B cell (primary cell): Measurements from ENCODE around the gene PDZRN3.

Source experiments
- EZH2 ChIP-seq: IDR thresholded peaks from 2 replicates; pipeline ENCODE4 v1.6.1; 2012; ENCODE audit warnings: borderline replicate concordance, low read depth, mild to moderate bottlenecking, moderate library complexity, low read length; ENCODE audit not compliant: insufficient read depth, poor library complexity, severe bottlenecking
- TF ChIP-seq, protein P1 (sequence below): fragments of 200-600 bp; IDR thresholded peaks from one replicate; pipeline ENCODE4 v1.8.0; 2022; ENCODE audit warnings: antibody characterized with exemption, mild to moderate bottlenecking

DNA sequence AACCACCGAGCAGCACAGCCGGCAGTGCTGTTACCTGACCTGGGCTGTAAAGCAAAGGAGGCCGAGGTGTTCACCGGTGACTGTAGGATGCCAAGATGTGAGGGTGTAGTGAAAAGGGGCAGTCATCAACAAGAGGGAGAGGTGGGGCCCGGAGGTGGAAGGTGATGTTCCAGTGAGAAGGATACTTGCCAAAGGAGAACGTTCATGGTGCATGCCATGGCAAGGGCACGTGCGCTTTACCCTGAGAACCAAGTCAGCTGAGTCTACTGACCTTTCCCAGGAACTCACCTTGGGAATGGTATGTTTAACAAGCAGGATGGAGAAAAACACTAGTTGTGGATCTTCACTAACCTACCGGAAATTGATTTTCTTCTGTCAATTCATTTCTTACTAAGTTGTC lies 211.1 kb downstream of the PDZRN3 start:
- TF ChIP-seq, protein P1, sequence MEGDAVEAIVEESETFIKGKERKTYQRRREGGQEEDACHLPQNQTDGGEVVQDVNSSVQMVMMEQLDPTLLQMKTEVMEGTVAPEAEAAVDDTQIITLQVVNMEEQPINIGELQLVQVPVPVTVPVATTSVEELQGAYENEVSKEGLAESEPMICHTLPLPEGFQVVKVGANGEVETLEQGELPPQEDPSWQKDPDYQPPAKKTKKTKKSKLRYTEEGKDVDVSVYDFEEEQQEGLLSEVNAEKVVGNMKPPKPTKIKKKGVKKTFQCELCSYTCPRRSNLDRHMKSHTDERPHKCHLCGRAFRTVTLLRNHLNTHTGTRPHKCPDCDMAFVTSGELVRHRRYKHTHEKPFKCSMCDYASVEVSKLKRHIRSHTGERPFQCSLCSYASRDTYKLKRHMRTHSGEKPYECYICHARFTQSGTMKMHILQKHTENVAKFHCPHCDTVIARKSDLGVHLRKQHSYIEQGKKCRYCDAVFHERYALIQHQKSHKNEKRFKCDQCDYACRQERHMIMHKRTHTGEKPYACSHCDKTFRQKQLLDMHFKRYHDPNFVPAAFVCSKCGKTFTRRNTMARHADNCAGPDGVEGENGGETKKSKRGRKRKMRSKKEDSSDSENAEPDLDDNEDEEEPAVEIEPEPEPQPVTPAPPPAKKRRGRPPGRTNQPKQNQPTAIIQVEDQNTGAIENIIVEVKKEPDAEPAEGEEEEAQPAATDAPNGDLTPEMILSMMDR: no peak
- TF ChIP-seq EZH2: no peak
